Effector memory CD8-positive, alpha-beta T cell (primary cell): ENCODE measurements around the gene TTF2.

Source experiments
- ATAC-seq: fragments of 150-1000 bp; cut with Tn5 transposase; replicated peaks from 2 replicates; pipeline ENCODE4 v1.10.0; 2021; ENCODE audit warnings: mild to moderate bottlenecking, moderate library complexity
- DNase-seq, 3 experiments: peaks; one replicate each; pipeline ENCODE4 v3.0.0; 2021
- H3K27ac Mint-ChIP-seq, 2 donors: one replicate each; pipeline ENCODE4 v1.8.0; 2022; ENCODE audit warnings: mild to moderate bottlenecking in 2 of 2, mixed read lengths in 2 of 2, moderate library complexity in 2 of 2
- H3K27me3 Mint-ChIP-seq, 2 donors: one replicate each; pipeline ENCODE4 v1.8.0; 2022; ENCODE audit warnings: mixed read lengths in 2 of 2
- H3K36me3 Mint-ChIP-seq: one replicate; pipeline ENCODE4 v1.8.0; 2022; ENCODE audit warnings: mild to moderate bottlenecking, moderate library complexity, mixed read lengths; ENCODE audit not compliant: insufficient read depth
- H3K4me1 Mint-ChIP-seq, 2 donors: one replicate each; pipeline ENCODE4 v1.8.0; 2022; ENCODE audit warnings: low read depth in 2 of 2, mixed read lengths in 2 of 2
- H3K4me3 Mint-ChIP-seq, 2 donors: one replicate each; pipeline ENCODE4 v1.8.0; 2022; ENCODE audit warnings: mild to moderate bottlenecking in 2 of 2, mixed read lengths in 2 of 2, moderate library complexity in 2 of 2
- H3K9me3 Mint-ChIP-seq, 2 donors: one replicate each; pipeline ENCODE4 v1.8.0; 2022; ENCODE audit warnings: mixed read lengths in 2 of 2

TTF2 gene

GRCh38 chr1:117032266-117032665 lies 27.9 kb upstream of the TTF2 start:
- H3K36me3 Mint-ChIP-seq: no peaks in the 10 kb centered on the region
- H3K4me1 Mint-ChIP-seq: peaks cover 0 to 4% of the 10 kb centered on the region in 2 donors
- no peaks in the 10 kb centered on the region for H3K9me3 Mint-ChIP-seq
- no peaks in the 10 kb centered on the region for H3K27me3 Mint-ChIP-seq
- no peak overlapping the region for H3K27ac Mint-ChIP-seq
- ATAC-seq (no peak), DNase-seq (no peak)
- no peak overlapping the region for H3K4me3 Mint-ChIP-seq

GRCh38 chr1:117032681-117033539 lies 27.2 kb upstream of the TTF2 start:
- no peak overlapping the region for H3K27ac Mint-ChIP-seq
- ATAC-seq: no peak

GRCh38 chr1:117033772-117034171 lies 26.4 kb upstream of the TTF2 start:
- H3K27me3 Mint-ChIP-seq: no peaks in the 10 kb centered on the region
- no peak overlapping the region for H3K27ac Mint-ChIP-seq
- H3K36me3 Mint-ChIP-seq: no peaks in the 10 kb centered on the region

More at GRCh38 chr1:117032681-117033539, 27.2 kb upstream of the TTF2 start:
- Mint-ChIP-seq H3K36me3 (no peaks in the 10 kb centered on the region), H3K4me1 (peaks cover 0 to 4% of the 10 kb centered on the region in 2 donors), H3K9me3 (no peaks in the 10 kb centered on the region), H3K4me3 (no peak overlapping the region), H3K27me3 (no peaks in the 10 kb centered on the region)
- DNase-seq: no peak

GRCh38 chr1:117034791-117035290 lies 25.3 kb upstream of the TTF2 start:
- no peak overlapping the region for H3K27ac Mint-ChIP-seq
- no peak for DNase-seq
- H3K36me3 Mint-ChIP-seq: no peaks in the 10 kb centered on the region
- no peak overlapping the region for H3K4me3 Mint-ChIP-seq
- H3K27me3 Mint-ChIP-seq: no peaks in the 10 kb centered on the region
- peaks cover 0 to 4% of the 10 kb centered on the region in 2 donors for H3K4me1 Mint-ChIP-seq
- no peak for ATAC-seq
- H3K9me3 Mint-ChIP-seq: no peaks in the 10 kb centered on the region

More at GRCh38 chr1:117033772-117034171, 26.4 kb upstream of the TTF2 start:
- H3K9me3 Mint-ChIP-seq: no peaks in the 10 kb centered on the region
- ATAC-seq (no peak), DNase-seq (no peak)
- no peak overlapping the region for H3K4me3 Mint-ChIP-seq
- H3K4me1 Mint-ChIP-seq: peaks cover 0 to 4% of the 10 kb centered on the region in 2 donors

GRCh38 chr1:117036018-117036461 lies 24.1 kb upstream of the TTF2 start:
- H3K36me3 Mint-ChIP-seq: no peaks in the 10 kb centered on the region

GRCh38 chr1:117037802-117038201 lies 22.3 kb upstream of the TTF2 start:
- no peak for DNase-seq
- Mint-ChIP-seq H3K4me1 (no peaks in the 10 kb centered on the region), H3K27ac (no peak overlapping the region), H3K36me3 (no peaks in the 10 kb centered on the region), H3K27me3 (no peaks in the 10 kb centered on the region), H3K9me3 (peaks cover 0 to 2% of the 10 kb centered on the region in 2 donors), H3K4me3 (no peak overlapping the region)
- no peak for ATAC-seq

More at GRCh38 chr1:117036018-117036461, 24.1 kb upstream of the TTF2 start:
- DNase-seq: no peak
- no peak overlapping the region for H3K27ac Mint-ChIP-seq
- no peaks in the 10 kb centered on the region for H3K27me3 Mint-ChIP-seq
- no peak overlapping the region for H3K4me3 Mint-ChIP-seq
- no peaks in the 10 kb centered on the region for H3K4me1 Mint-ChIP-seq
- no peak for ATAC-seq
- H3K9me3 Mint-ChIP-seq: no peaks in the 10 kb centered on the region

GRCh38 chr1:117038236-117038635 lies 21.9 kb upstream of the TTF2 start:
- Mint-ChIP-seq H3K4me3 (no peak overlapping the region), H3K36me3 (no peaks in the 10 kb centered on the region), H3K27me3 (no peaks in the 10 kb centered on the region), H3K4me1 (no peaks in the 10 kb centered on the region), H3K27ac (no peak overlapping the region), H3K9me3 (peaks cover 0 to 2% of the 10 kb centered on the region in 2 donors)
- DNase-seq (no peak), ATAC-seq (no peak)

GRCh38 chr1:117044217-117044616 lies 15.9 kb upstream of the TTF2 start:
- DNase-seq: no peak
- peaks cover 0 to 2% of the 10 kb centered on the region in 2 donors for H3K9me3 Mint-ChIP-seq
- no peak overlapping the region for H3K4me3 Mint-ChIP-seq
- no peaks in the 10 kb centered on the region for H3K27me3 Mint-ChIP-seq
- H3K27ac Mint-ChIP-seq: no peak overlapping the region
- no peaks in the 10 kb centered on the region for H3K36me3 Mint-ChIP-seq
- ATAC-seq: no peak
- no peaks in the 10 kb centered on the region for H3K4me1 Mint-ChIP-seq

GRCh38 chr1:117045644-117046043 lies 14.5 kb upstream of the TTF2 start:
- DNase-seq (no peak), ATAC-seq (no peak)
- Mint-ChIP-seq H3K27ac (peak overlapping the region in 1 of 2 donors; percentile 4), H3K4me3 (no peak overlapping the region), H3K9me3 (peaks cover 0 to 2% of the 10 kb centered on the region in 2 donors), H3K27me3 (no peaks in the 10 kb centered on the region), H3K36me3 (no peaks in the 10 kb centered on the region), H3K4me1 (no peaks in the 10 kb centered on the region)

- no peaks in the 10 kb centered on the region for H3K36me3 Mint-ChIP-seq
- DNase-seq (no peak), ATAC-seq (no peak)
- H3K9me3 Mint-ChIP-seq: no peaks in the 10 kb centered on the region
- H3K4me3 Mint-ChIP-seq: no peak overlapping the region
- H3K27ac Mint-ChIP-seq: no peak overlapping the region
- peaks cover 8% of the 10 kb centered on the region in 2 donors for H3K4me1 Mint-ChIP-seq
- no peaks in the 10 kb centered on the region for H3K27me3 Mint-ChIP-seq
Observed at GRCh38 chr1:117046781-117047180, 13.3 kb upstream of the TTF2 start.

GRCh38 chr1:117047271-117047670 lies 12.9 kb upstream of the TTF2 start:
- Mint-ChIP-seq H3K27me3 (no peaks in the 10 kb centered on the region), H3K27ac (no peak overlapping the region), H3K4me3 (no peak overlapping the region), H3K4me1 (peaks cover 12 to 13% of the 10 kb centered on the region in 2 donors), H3K9me3 (no peaks in the 10 kb centered on the region), H3K36me3 (no peaks in the 10 kb centered on the region)
- no peak for DNase-seq
- no peak for ATAC-seq

GRCh38 chr1:117049857-117050256 lies 10.3 kb upstream of the TTF2 start:
- Mint-ChIP-seq H3K27ac (peak overlapping the region in 1 of 2 donors; percentile 9), H3K9me3 (no peaks in the 10 kb centered on the region), H3K27me3 (no peaks in the 10 kb centered on the region), H3K4me1 (peaks cover 13 to 16% of the 10 kb centered on the region in 2 donors), H3K4me3 (no peak overlapping the region), H3K36me3 (no peaks in the 10 kb centered on the region)
- DNase-seq (no peak), ATAC-seq (no peak)

GRCh38 chr1:117051224-117052064 lies 8.7 kb upstream of the TTF2 start:
- H3K4me1 Mint-ChIP-seq: peaks cover 13 to 16% of the 10 kb centered on the region in 2 donors
- peak overlapping the region; percentile 65 to 91 for H3K27ac Mint-ChIP-seq
- H3K4me3 Mint-ChIP-seq: peak overlapping the region; percentile 65 to 68
- DNase-seq: no peak
- no peaks in the 10 kb centered on the region for H3K9me3 Mint-ChIP-seq
- no peaks in the 10 kb centered on the region for H3K36me3 Mint-ChIP-seq
- no peaks in the 10 kb centered on the region for H3K27me3 Mint-ChIP-seq
- peak; percentile 72 for ATAC-seq
